ENCODE results near the gene CDK5.

DNA sequence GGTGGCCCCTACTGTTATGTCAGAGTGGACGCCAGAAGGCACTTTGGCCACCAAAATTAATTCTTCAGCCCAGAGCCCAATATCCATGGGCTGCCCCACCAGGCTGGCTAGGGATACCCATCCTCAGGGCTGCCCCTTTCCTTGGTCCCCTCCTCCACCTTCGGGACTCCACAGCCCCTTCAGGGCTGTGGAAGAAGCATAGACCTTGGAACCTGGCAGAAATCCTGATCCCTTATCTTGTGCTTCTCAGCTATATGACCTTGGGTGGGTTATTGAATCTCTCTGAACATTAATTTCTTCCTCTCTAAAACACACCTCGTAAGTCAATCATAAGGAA, 26.1 kb upstream of the CDK5 start:
- TF ChIP-seq, protein P1, sequence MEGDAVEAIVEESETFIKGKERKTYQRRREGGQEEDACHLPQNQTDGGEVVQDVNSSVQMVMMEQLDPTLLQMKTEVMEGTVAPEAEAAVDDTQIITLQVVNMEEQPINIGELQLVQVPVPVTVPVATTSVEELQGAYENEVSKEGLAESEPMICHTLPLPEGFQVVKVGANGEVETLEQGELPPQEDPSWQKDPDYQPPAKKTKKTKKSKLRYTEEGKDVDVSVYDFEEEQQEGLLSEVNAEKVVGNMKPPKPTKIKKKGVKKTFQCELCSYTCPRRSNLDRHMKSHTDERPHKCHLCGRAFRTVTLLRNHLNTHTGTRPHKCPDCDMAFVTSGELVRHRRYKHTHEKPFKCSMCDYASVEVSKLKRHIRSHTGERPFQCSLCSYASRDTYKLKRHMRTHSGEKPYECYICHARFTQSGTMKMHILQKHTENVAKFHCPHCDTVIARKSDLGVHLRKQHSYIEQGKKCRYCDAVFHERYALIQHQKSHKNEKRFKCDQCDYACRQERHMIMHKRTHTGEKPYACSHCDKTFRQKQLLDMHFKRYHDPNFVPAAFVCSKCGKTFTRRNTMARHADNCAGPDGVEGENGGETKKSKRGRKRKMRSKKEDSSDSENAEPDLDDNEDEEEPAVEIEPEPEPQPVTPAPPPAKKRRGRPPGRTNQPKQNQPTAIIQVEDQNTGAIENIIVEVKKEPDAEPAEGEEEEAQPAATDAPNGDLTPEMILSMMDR (IDR thresholded peaks at IDR 0.05), result no peak
- no peak for TF ChIP-seq POLR2AphosphoS5 (IDR thresholded peaks at IDR 0.05; ENCODE audit: insufficient read depth in 1 of 2, low read depth in 1 of 2)

All from vagina (tissue), 2 donors.